ENCODE measurements around the gene CYP4F8. TPM values are rescaled to one million over a fixed set of nuclear protein-coding genes. Genes with fewer than 3 reads are reported as not detected.

The CYP4F8 gene
- total and polyA plus RNA-seq, 2 of the 8 experiments (the other 6 are each of a cell fraction or from before 2014, with no cell fraction given) = not detected

DNA sequence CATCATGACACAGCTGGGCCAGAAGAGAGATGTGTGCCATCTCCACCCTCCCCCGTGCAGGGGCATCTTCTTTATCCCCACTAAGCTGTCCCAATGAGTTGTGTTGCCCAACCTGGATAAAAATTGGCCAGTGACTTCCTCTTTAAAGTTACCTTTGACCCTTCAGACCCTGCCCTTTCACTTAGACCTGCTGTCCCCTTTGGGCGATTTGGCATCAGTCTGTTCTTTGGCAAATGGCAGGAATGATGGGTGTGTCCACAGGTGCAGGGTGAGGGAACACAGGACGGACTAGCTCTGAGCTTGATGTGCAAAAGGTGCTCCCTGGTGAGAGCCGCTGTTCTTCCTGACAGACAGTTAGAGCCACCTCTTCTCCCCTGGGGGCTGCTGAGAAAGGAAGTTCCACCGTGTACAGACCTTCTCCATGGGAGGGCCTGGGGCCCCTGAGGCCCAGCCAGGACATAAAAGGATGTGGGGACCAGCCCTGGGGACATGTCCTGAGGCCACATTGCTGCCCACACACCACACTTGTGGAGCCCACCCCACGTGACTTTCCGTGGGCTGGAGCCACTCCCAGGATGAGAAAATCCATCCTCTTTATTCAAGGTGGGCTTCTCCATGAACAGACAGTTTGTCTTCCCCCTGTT lies 1.7 kb downstream of the CYP4F8 start (continued):
- TF ChIP-seq, protein P1, sequence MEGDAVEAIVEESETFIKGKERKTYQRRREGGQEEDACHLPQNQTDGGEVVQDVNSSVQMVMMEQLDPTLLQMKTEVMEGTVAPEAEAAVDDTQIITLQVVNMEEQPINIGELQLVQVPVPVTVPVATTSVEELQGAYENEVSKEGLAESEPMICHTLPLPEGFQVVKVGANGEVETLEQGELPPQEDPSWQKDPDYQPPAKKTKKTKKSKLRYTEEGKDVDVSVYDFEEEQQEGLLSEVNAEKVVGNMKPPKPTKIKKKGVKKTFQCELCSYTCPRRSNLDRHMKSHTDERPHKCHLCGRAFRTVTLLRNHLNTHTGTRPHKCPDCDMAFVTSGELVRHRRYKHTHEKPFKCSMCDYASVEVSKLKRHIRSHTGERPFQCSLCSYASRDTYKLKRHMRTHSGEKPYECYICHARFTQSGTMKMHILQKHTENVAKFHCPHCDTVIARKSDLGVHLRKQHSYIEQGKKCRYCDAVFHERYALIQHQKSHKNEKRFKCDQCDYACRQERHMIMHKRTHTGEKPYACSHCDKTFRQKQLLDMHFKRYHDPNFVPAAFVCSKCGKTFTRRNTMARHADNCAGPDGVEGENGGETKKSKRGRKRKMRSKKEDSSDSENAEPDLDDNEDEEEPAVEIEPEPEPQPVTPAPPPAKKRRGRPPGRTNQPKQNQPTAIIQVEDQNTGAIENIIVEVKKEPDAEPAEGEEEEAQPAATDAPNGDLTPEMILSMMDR (IDR thresholded peaks at IDR 0.05; ENCODE audit: control extremely low read depth in 1 of 3, insufficient read depth in 1 of 3, low read depth in 1 of 3, low read length in 3 of 3) = no peak
- TF ChIP-seq BCL11A (IDR thresholded peaks at IDR 0.05; ENCODE audit: low read depth in 2 of 2, low read length in 2 of 2) = no peak
- no peak for TF ChIP-seq HDAC2 (IDR thresholded peaks at IDR 0.05; ENCODE audit: borderline replicate concordance in 1 of 2, low read depth in 2 of 2, low read length in 2 of 2)
